Measurements from ENCODE around the gene NOX4.

GRCh38 chr11:89498845-89499448 is 7.8 kb upstream of the NOX4 start:
- TF ChIP-seq ELF4 (CRISPR knock-in tag; IDR thresholded peaks at IDR 0.05) (no peak), CTCF (IDR thresholded peaks at IDR 0.05 in 2 of 3, conservative IDR thresholded peaks at IDR 0.05 in 1 of 3; ENCODE audit: insufficient read depth in 2 of 3, low read depth in 1 of 3, low read length in 3 of 3) (peak; percentile 45 to 91 (median 68)), ZBTB11 (CRISPR knock-in tag; IDR thresholded peaks at IDR 0.05) (no peak), FOS (IDR thresholded peaks at IDR 0.05; ENCODE audit: extremely low read depth, insufficient read length) (no peak), MYC (IDR thresholded peaks at IDR 0.05; ENCODE audit: low read depth, low read length) (no peak), MYC (CRISPR knock-in tag; IDR thresholded peaks at IDR 0.05; ENCODE audit: borderline replicate concordance, low read depth) (no peak), ZNF280B (CRISPR knock-in tag; IDR thresholded peaks at IDR 0.05) (no peak), ZFP36 (IDR thresholded peaks at IDR 0.05; ENCODE audit: low read depth, low read length, partially characterized antibody) (no peak), MED1 (CRISPR knock-in tag; IDR thresholded peaks at IDR 0.05; ENCODE audit: borderline replicate concordance) (no peak), USF1 (CRISPR knock-in tag; IDR thresholded peaks at IDR 0.05) (no peak), ZNF274 (IDR thresholded peaks at IDR 0.05; ENCODE audit: borderline replicate concordance, low read depth, low read length) (no peak), CREBBP (IDR thresholded peaks at IDR 0.05; ENCODE audit: low read depth, low read length) (no peak), PYGO2 (tag; IDR thresholded peaks at IDR 0.05) (no peak), TCF3 (CRISPR knock-in tag; IDR thresholded peaks at IDR 0.05) (no peak)

All from K562 (cell line).